NCI-H2029 treated with DMSO at 0.1 percent for 48 hours (cell line): Measurements from ENCODE around the gene MANSC4.
"Not testable (repeated sequence)": the region's sequence is repeated elsewhere in the genome, so short reads cannot be mapped to it uniquely, and the experiment has no call there.

ENCODE experiments used
- DNase-seq: peaks from one replicate; lab custom pipeline; 2025; lab: John Stamatoyannopoulos, UW

MANSC4 gene

DNA sequence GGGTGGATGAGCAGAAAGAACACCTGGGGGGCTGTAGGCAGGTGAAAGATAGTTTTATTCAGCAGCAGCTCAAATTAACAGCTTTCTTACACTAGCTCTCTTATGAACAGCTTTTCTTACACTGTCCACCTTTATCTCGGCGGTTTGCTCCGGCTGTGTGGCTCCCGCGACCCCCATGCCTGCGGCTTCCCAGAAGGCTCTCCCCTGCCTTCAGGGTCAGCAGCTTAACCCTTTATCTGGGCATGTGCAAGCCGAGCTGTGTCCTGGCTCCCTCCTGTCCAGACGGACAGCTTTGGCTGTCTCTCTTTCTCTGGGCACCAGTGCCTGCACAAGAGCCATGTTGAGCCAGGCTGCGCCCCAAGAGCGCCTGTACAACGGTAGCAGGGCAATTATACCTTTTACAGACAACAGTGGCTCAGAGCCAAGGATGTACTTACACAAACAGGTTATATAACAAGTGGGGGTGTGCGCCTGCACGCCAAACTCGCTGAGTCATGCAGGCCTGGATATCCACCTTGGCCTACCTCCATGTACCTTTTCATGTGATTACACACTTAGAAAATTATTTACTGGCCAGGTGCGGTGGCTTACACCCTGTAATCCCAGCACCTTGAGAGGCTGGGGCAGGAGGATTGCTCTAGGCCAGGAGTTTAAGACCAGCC lies 28.5 kb downstream of the MANSC4 start:
- peak; percentile 79 for DNase-seq

DNA sequence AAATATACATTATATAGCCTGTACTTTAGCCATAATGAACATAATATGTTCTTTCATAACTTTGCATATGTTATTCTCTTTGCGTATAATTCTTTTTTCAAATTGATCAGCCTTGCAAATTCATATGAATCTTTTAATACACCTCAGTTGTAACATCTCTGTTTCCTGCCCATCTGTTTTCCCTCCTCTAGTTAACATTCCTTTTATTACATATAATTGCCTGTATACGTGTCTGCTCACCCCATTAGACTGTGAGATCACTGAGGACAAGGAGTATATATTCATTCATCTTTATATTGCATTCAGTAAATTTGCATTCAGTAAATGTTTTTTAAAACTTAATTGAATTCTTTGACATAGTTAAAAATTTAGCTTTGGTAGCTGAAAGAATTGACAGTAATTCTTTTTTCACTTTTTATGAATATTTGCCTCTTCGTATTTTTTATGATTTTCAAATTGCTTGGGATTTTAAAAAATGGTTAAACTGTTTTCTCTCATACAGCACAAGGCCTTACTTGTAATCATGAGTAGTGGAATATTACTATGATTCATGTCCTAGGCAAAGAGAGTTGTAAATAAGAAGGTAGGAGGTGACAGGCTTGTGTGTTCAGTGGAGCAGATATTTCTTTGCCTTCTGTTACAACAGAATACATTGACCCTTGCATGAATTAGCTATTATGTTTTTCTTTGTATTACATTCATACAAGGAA lies 32.8 kb downstream of the MANSC4 start:
- no peak for DNase-seq

DNA sequence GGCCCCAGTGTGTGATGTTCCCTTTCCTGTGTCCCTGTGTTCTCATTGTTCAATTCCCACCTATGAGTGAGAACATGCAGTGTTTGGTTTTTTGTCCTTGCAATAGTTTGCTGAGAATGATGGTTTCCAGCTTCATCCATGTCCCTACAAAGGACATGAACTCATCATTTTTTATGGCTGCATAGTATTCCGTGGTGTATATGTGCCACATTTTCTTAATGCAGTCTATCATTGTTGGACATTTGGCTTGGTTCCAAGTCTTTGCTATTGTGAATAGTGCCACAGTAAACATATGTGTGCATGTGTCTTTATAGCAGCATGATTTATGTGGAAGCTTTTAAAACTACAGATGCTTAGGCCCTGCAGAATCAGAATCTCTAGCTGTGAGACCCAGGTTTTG lies 34.3 kb downstream of the MANSC4 start:
- DNase-seq: not testable (repeated sequence)

DNA sequence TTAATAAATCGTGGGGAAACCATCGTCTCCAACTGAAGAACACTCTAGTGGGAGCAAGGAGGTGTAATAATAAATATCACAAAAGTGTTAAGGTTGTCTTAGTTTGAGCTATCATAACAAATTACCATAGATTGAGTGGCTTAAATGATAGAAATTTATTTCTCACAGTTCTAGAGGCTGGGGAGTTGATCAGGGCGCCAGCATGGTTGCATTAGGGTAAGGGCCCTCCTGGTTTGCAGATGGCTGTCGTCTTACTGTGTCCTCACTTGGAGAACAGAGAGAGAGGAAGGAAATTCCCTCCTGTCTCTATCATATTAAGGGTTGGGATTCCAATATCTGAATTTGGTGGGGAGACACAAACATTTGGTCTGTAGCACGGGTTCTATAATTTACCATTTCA lies 36.4 kb downstream of the MANSC4 start:
- no peak for DNase-seq

DNA sequence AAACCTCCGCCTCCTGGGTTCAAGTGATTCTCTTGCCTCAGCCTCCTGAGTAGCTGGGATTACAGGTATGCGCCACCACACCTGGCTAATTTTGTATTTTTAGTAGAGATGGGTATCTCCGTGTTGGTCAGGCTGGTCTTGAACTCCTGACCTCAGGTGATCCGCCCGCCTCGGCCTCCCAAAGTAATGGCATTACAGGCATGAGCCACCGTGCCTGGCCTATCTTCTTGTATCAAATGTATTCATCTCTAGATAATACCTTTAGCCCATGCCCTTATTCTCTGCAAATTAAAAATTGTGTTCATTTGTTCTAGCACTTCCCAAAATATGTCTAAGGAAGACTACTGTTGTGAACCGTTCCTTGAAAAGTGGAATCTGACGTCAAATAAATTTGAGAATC lies 45.7 kb downstream of the MANSC4 start:
- not testable (repeated sequence) for DNase-seq

DNA sequence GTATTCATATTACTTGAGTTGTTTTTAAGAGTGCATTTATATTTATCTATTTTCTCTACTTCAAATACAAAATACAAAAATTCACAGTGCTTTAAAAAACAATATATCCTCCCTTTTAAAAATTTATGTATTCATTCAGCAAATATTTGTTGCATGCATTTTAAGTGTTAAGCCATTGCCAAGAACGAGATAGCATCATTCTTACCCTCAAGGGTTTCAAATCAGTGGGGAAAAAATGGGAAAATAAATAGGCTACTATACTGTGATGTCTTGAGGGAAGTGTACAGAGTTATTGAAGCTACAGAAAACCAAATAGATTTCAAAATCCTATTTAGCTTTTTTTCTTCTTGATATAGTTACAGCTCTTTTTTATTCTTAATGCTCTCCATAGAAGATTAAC lies 46.2 kb downstream of the MANSC4 start:
- no peak for DNase-seq

DNA sequence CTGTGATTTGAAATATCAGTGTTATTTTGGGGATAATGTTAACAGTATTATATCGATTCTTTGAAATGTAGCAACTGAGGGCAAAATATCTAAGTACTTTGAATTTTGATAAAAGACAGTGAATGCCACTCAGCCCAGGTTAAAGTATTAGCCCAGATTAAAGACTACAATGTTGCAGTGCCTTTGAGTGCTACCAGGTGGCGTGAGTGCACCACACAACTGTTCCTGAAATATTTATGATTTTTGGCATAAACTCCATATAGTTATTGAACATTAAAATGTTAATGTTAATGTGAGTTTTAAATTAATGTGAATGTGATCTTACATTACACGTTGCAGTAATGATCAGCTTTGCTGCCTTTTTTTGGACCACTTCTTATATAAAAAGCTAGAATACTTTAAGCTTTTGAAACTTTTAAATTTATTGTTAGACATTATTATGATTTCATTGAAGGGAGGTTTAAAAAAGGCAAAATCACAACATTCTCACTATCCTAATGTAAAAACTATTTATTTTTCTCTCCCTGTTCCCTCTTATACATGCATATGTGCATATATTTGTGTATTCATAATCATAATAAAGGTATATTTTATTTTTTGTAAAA lies 46.9 kb downstream of the MANSC4 start:
- peak; percentile 60 for DNase-seq

DNA sequence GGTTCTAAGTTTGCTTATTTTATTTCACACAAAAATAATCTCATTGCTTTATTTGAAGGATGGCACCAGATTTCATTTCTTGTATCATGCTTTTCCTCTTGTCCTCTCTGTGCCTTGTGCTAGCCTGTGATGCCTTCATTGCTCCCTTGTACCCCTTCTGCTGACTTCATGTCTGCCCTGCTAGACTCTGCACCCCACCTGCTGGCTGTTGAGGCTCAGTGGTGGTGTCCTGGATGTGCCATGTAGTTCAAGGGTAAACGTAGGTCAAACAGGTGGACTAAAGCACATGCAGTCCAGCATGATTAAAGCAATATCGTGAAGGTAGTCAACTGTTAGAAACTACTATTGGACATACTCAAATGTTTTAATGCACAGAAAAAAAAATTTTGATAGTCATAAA lies 47.8 kb downstream of the MANSC4 start:
- no peak for DNase-seq

DNA sequence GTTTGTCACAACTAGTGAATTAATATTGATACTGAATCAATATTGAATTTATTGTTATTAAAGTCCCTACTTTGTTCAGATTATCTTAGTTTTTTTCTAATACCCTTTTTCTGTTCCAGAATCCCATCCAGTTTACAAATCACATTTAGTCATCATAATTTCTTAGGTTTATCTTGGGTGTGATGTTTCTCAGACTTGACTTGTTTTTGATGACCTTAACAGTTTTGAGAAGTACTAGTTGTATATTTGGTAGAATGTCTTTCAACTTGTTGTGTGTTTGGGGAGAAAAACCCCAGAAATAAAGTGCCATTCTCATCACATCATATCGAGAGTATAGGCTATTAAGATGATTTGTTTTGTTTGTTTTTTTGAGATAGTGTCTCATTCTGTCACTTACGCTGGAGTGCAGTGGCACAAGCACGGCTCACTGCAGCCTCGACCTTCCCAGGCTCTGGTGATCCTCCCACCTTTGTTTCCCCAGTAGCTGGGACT lies 49.9 kb downstream of the MANSC4 start:
- DNase-seq: no peak

DNA sequence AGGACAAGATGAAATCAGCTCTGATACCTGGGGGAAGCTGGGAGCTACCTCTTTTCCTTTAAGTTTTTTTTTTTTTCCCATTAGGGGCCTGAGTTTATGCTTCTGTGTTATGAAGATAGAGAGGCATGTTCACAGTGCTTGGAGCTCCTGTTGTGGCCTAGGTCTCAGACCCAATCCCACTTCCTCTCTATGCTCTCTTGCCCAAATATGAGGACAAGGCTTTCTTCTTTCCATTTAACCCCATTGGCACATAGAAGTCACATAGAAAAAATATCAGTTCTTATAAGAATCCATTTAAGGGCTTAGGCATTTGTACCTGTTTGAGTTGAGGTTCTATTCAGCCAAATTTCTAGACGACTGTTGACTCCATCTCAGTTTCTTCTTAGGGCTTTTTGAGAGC lies 56.8 kb downstream of the MANSC4 start:
- no peak for DNase-seq
